GM19193 (cell line): ENCODE measurements around the gene GRK2.

Experiments used
- POLR2A ChIP-seq: IDR thresholded peaks from 4 replicates; pipeline ENCODE4 v1.6.1; 2011; ENCODE audit not compliant: insufficient read depth, insufficient read length; ENCODE audit errors: extremely low read depth

The GRK2 gene

GRCh38 chr11:67266449-67267187 lies at the start of gene GRK2:
Gene GRK2, plus strand, starts transcription at chr11:67266473. Its CDS starts 227 bp downstream, at chr11:67266700.
- TF ChIP-seq POLR2A = no peak

- TF ChIP-seq POLR2A = no peak
These were observed 38.5 kb upstream of the GRK2 start for GRCh38 chr11:67227726-67228125.

- TF ChIP-seq POLR2A = no peak
These were observed 35.9 kb upstream of the GRK2 start for GRCh38 chr11:67230406-67230805.

GRCh38 chr11:67230886-67231285 lies 35.4 kb upstream of the GRK2 start:
- TF ChIP-seq POLR2A = no peak

GRCh38 chr11:67233584-67234190 lies 32.6 kb upstream of the GRK2 start:
- TF ChIP-seq POLR2A = no peak

GRCh38 chr11:67237574-67237973 lies 28.7 kb upstream of the GRK2 start:
- no peak for TF ChIP-seq POLR2A

GRCh38 chr11:67238894-67239782 lies 27.1 kb upstream of the GRK2 start:
- TF ChIP-seq POLR2A = no peak

GRCh38 chr11:67239783-67240575 lies 26.3 kb upstream of the GRK2 start:
- peak; percentile 96 for TF ChIP-seq POLR2A

- TF ChIP-seq POLR2A = peak; percentile 37
These were observed 25.5 kb upstream of the GRK2 start for GRCh38 chr11:67240576-67241389.

GRCh38 chr11:67242548-67242947 lies 23.7 kb upstream of the GRK2 start:
- TF ChIP-seq POLR2A = no peak

GRCh38 chr11:67243051-67243450 lies 23.2 kb upstream of the GRK2 start:
- TF ChIP-seq POLR2A = no peak

- no peak for TF ChIP-seq POLR2A
These were observed 21.2 kb upstream of the GRK2 start for GRCh38 chr11:67245046-67245445.

- TF ChIP-seq POLR2A = no peak
These were observed 18.2 kb upstream of the GRK2 start for GRCh38 chr11:67247946-67248550.
